ENCODE results near the gene WNK1.

Gene WNK1

DNA sequence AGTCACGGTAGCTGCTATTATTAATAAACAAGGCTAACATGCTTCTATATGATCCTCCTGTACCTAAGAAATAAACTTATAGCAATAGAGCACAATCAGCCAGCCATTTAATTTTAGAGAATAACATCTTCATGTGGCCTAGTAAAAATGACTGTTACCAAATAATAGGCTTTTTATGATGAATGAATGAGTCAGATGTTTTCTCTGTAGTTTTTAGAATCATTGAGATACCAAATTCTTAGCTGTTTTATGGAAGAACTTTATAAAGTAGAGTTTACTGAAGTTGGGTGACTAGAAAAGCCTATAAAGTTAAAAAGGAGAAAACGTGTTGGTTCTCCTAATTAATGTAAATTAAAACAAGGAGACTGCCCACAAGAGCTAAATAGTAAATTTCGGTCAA lies 40.7 kb downstream of the WNK1 start:
- H3K4me2 ChIP-seq (ENCODE audit: low read length): no peak overlapping the region
- H3K4me3 ChIP-seq (ENCODE audit: low read depth, low read length): no peak overlapping the region
- no peaks in the 10 kb centered on the region for H3K9me3 ChIP-seq (ENCODE audit: control insufficient read depth, low read length)
- H2AFZ ChIP-seq: no peak overlapping the region
- TF ChIP-seq, protein P1, sequence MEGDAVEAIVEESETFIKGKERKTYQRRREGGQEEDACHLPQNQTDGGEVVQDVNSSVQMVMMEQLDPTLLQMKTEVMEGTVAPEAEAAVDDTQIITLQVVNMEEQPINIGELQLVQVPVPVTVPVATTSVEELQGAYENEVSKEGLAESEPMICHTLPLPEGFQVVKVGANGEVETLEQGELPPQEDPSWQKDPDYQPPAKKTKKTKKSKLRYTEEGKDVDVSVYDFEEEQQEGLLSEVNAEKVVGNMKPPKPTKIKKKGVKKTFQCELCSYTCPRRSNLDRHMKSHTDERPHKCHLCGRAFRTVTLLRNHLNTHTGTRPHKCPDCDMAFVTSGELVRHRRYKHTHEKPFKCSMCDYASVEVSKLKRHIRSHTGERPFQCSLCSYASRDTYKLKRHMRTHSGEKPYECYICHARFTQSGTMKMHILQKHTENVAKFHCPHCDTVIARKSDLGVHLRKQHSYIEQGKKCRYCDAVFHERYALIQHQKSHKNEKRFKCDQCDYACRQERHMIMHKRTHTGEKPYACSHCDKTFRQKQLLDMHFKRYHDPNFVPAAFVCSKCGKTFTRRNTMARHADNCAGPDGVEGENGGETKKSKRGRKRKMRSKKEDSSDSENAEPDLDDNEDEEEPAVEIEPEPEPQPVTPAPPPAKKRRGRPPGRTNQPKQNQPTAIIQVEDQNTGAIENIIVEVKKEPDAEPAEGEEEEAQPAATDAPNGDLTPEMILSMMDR (IDR thresholded peaks at IDR 0.05): no peak
- peaks cover 11% of the 10 kb centered on the region for H3K4me1 ChIP-seq
- no peaks in the 10 kb centered on the region for H3K36me3 ChIP-seq (ENCODE audit: control insufficient read depth, insufficient read depth, low read length)
- H3K27ac ChIP-seq: no peak overlapping the region
- H3K79me2 ChIP-seq: peaks cover 17% of the 10 kb centered on the region
- H3K9ac ChIP-seq: no peak overlapping the region
- H3K27me3 ChIP-seq (ENCODE audit: control insufficient read depth, insufficient read depth, low read length): no peaks in the 10 kb centered on the region

- no peaks in the 10 kb centered on the region for H3K36me3 ChIP-seq (ENCODE audit: control insufficient read depth, insufficient read depth, low read length)
- H3K27ac ChIP-seq: no peak overlapping the region
- no peak overlapping the region for H2AFZ ChIP-seq
- H3K4me3 ChIP-seq (ENCODE audit: low read depth, low read length): no peak overlapping the region
- TF ChIP-seq, protein P1 (IDR thresholded peaks at IDR 0.05): no peak
- H3K9me3 ChIP-seq (ENCODE audit: control insufficient read depth, low read length): no peaks in the 10 kb centered on the region
- peaks cover 21% of the 10 kb centered on the region for H3K79me2 ChIP-seq
- no peak overlapping the region for H3K4me2 ChIP-seq (ENCODE audit: low read length)
- peaks cover 11% of the 10 kb centered on the region for H3K4me1 ChIP-seq
- no peak overlapping the region for H3K9ac ChIP-seq
- H3K27me3 ChIP-seq (ENCODE audit: control insufficient read depth, insufficient read depth, low read length): no peaks in the 10 kb centered on the region
Observed at GRCh38 chr12:793711-794110, 41.3 kb downstream of the WNK1 start.

DNA sequence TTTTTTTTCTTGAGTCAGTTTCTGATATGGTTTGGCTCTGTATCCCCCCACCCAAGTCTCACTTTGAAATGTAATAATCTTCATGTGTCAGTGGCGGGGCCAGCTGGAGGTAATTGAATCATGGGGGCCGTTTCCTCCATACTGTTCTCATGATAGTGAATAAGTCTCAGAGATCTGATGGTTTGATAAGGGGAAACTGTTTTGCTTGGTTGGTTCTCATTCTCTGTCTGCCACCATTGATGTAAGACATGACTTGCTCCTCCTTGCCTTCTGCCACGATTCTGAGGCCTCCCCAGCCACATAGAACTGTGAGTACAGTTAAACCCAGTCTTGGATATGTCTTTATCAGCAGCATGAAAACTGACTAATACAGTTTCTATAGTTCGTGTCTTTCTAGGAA lies 42.9 kb downstream of the WNK1 start:
- TF ChIP-seq, protein P1 (IDR thresholded peaks at IDR 0.05): no peak
- H3K36me3 ChIP-seq (ENCODE audit: control insufficient read depth, insufficient read depth, low read length): no peaks in the 10 kb centered on the region
- no peak overlapping the region for H3K27ac ChIP-seq
- H3K27me3 ChIP-seq (ENCODE audit: control insufficient read depth, insufficient read depth, low read length): no peaks in the 10 kb centered on the region
- no peak overlapping the region for H3K4me3 ChIP-seq (ENCODE audit: low read depth, low read length)
- peaks cover 7% of the 10 kb centered on the region for H3K4me1 ChIP-seq
- no peak overlapping the region for H3K9ac ChIP-seq
- H3K79me2 ChIP-seq: peaks cover 34% of the 10 kb centered on the region
- H3K9me3 ChIP-seq (ENCODE audit: control insufficient read depth, low read length): no peaks in the 10 kb centered on the region
- H3K4me2 ChIP-seq (ENCODE audit: low read length): no peak overlapping the region
- H2AFZ ChIP-seq: no peak overlapping the region

DNA sequence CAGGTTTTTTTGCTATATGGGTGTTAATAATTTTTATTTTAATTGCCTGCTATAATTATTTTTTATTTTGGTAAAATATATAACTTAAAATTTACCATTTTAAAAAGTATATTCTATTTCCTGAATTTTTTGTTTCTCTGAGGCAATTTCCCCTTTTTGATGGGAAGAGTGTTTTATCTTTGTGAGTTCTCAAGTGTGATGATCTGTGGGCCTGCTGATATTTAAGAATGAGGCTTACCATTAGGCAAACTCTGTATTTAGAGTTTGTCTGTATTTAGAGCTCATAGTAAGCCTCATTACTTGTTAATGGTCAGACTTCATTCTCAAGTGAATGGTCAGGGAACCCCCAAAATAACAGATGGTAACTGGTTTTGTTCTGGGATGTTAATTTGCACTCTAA lies 48.0 kb downstream of the WNK1 start:
- Histone ChIP-seq H3K36me3 (ENCODE audit: control insufficient read depth, insufficient read depth, low read length) (no peaks in the 10 kb centered on the region), H3K9ac (no peak overlapping the region), H3K27me3 (ENCODE audit: control insufficient read depth, insufficient read depth, low read length) (no peaks in the 10 kb centered on the region), H3K27ac (no peak overlapping the region), H3K4me2 (ENCODE audit: low read length) (no peak overlapping the region), H3K9me3 (ENCODE audit: control insufficient read depth, low read length) (no peaks in the 10 kb centered on the region), H3K4me1 (peaks cover 7% of the 10 kb centered on the region), H2AFZ (no peak overlapping the region), H3K79me2 (peaks cover 45% of the 10 kb centered on the region), H3K4me3 (ENCODE audit: low read depth, low read length) (no peak overlapping the region)
- TF ChIP-seq, protein P1 (IDR thresholded peaks at IDR 0.05): no peak

- Histone ChIP-seq H3K27ac (no peak overlapping the region), H3K27me3 (ENCODE audit: control insufficient read depth, insufficient read depth, low read length) (no peaks in the 10 kb centered on the region), H3K79me2 (peaks cover 40% of the 10 kb centered on the region), H2AFZ (no peak overlapping the region), H3K4me3 (ENCODE audit: low read depth, low read length) (no peak overlapping the region), H3K4me2 (ENCODE audit: low read length) (no peak overlapping the region), H3K9me3 (ENCODE audit: control insufficient read depth, low read length) (no peaks in the 10 kb centered on the region), H3K9ac (no peak overlapping the region), H3K4me1 (no peaks in the 10 kb centered on the region), H3K36me3 (ENCODE audit: control insufficient read depth, insufficient read depth, low read length) (no peaks in the 10 kb centered on the region)
- TF ChIP-seq, protein P1 (IDR thresholded peaks at IDR 0.05): no peak
Observed at GRCh38 chr12:802242-803120, 50.1 kb downstream of the WNK1 start.

Measured in parathyroid adenoma (tissue), 2 donors.